ENCODE data around the gene ATRIP. TPM values are rescaled to one million over a fixed set of nuclear protein-coding genes. Genes with fewer than 3 reads are reported as not detected.

Gene ATRIP
- total and polyA plus RNA-seq, 10 of the 15 experiments (the other 5 are each of a cell fraction or from before 2014, with no cell fraction given): 1.4 to 16.0 (median 10.1) TPM

- BruUV-seq (replicated peaks): no TSS peak
- no peaks in the 10 kb centered on the region for H3K79me2 ChIP-seq (ENCODE audit: control insufficient read depth, insufficient read depth, low read length)
- DNase-seq (ENCODE audit: low read depth, low spot score) (no peak), ATAC-seq (no peak), FAIRE-seq (no peak)
- no peak overlapping the region for H3K4me2 ChIP-seq (ENCODE audit: control insufficient read depth, insufficient read depth)
- no peak overlapping the region for H2AFZ ChIP-seq (ENCODE audit: control insufficient read depth, low read depth, low read length)
- H4K20me1 ChIP-seq (ENCODE audit: control insufficient read depth, insufficient read depth): no peaks in the 10 kb centered on the region
- 87% methylated on average over 5 of the region's 5 CpGs for WGBS (ENCODE audit: insufficient coverage, insufficient replicate concordance, low lambda C conversion rate, missing lambda C conversion rate)
- RAD21 ChIA-PET (ENCODE audit: unreplicated experiment): no interaction called here
- H3K27ac ChIP-seq (ENCODE audit: control insufficient read depth, insufficient read depth): no peak overlapping the region
- CTCF ChIA-PET: interaction anchor here (1.0 to 1.2 kb wide), 2 partner anchors 29 to 66 kb away, joined by 3 to 4 read pairs; no protein-coding TSS in a partner anchor
- peaks cover 6% of the 10 kb centered on the region for H3K4me1 ChIP-seq (ENCODE audit: control insufficient read depth, insufficient read depth, low read length)
- H3K27me3 ChIP-seq (replicated peaks in 1 of 2; ENCODE audit: control insufficient read depth in 2 of 2, insufficient read depth in 2 of 2, low read length in 1 of 2): no peaks in the 10 kb centered on the region
- SMC1A ChIA-PET (ENCODE audit: uncharacterized antibody, unreplicated experiment): no interaction called here
- intact Hi-C loops (cut with micrococcal nuclease; ENCODE audit: unreplicated experiment) (no loop called here), in situ Hi-C loops (cut with MboI) (no loop called here)
- no peaks in the 10 kb centered on the region for H3K36me3 ChIP-seq (ENCODE audit: control insufficient read depth in 2 of 2, insufficient read depth in 2 of 2, low read length in 1 of 2)
- POLR2A ChIA-PET: no interaction called here
- no peaks in the 10 kb centered on the region; the same call in 2 of the 3 replicates for H3K9me3 ChIP-seq (replicated peaks; ENCODE audit: control insufficient read depth, insufficient read depth, low read length)
- no peak overlapping the region for H3K9ac ChIP-seq (ENCODE audit: control insufficient read depth, insufficient read depth, low read length)
- no peak overlapping the region for H3K4me3 ChIP-seq
- no peak for TF ChIP-seq POLR2A (IDR thresholded peaks at IDR 0.05; ENCODE audit: low read depth, low read length)
- no peak for TF ChIP-seq BCLAF1 (IDR thresholded peaks at IDR 0.05)
- TF ChIP-seq E4F1 (IDR thresholded peaks at IDR 0.05; ENCODE audit: borderline replicate concordance, partially characterized antibody): no peak
- no peak for TF ChIP-seq MYB (IDR thresholded peaks at IDR 0.05; ENCODE audit: borderline replicate concordance, low read depth, low read length)
- no peak for TF ChIP-seq ZNF24 (IDR thresholded peaks at IDR 0.05)
- TF ChIP-seq IKZF1 (conservative IDR thresholded peaks at IDR 0.05): no peak
- TF ChIP-seq ZSCAN29 (IDR thresholded peaks at IDR 0.05): no peak
- TF ChIP-seq ZNF274 (IDR thresholded peaks at IDR 0.05; ENCODE audit: insufficient read depth, insufficient read length): no peak
- TF ChIP-seq HDAC6 (IDR thresholded peaks at IDR 0.05; ENCODE audit: unreplicated experiment): no peak
- no peak for TF ChIP-seq NR2C1 (IDR thresholded peaks at IDR 0.05)
- TF ChIP-seq, protein P1, sequence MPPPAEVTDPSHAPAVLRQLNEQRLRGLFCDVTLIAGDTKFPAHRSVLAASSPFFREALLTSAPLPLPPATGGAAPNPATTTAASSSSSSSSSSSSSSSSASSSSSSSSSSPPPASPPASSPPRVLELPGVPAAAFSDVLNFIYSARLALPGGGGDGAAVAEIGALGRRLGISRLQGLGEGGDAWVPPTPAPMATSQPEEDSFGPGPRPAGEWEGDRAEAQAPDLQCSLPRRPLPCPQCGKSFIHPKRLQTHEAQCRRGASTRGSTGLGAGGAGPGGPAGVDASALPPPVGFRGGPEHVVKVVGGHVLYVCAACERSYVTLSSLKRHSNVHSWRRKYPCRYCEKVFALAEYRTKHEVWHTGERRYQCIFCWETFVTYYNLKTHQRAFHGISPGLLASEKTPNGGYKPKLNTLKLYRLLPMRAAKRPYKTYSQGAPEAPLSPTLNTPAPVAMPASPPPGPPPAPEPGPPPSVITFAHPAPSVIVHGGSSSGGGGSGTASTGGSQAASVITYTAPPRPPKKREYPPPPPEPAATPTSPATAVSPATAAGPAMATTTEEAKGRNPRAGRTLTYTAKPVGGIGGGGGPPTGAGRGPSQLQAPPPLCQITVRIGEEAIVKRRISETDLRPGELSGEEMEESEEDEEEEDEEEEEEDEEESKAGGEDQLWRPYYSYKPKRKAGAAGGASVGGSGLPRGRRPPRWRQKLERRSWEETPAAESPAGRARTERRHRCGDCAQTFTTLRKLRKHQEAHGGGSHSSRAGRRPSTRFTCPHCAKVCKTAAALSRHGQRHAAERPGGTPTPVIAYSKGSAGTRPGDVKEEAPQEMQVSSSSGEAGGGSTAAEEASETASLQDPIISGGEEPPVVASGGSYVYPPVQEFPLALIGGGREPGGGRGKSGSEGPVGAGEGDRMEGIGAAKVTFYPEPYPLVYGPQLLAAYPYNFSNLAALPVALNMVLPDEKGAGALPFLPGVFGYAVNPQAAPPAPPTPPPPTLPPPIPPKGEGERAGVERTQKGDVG (CRISPR knock-in tag; IDR thresholded peaks at IDR 0.05): no peak
- TF ChIP-seq, protein P2, sequence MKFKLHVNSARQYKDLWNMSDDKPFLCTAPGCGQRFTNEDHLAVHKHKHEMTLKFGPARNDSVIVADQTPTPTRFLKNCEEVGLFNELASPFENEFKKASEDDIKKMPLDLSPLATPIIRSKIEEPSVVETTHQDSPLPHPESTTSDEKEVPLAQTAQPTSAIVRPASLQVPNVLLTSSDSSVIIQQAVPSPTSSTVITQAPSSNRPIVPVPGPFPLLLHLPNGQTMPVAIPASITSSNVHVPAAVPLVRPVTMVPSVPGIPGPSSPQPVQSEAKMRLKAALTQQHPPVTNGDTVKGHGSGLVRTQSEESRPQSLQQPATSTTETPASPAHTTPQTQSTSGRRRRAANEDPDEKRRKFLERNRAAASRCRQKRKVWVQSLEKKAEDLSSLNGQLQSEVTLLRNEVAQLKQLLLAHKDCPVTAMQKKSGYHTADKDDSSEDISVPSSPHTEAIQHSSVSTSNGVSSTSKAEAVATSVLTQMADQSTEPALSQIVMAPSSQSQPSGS (IDR thresholded peaks at IDR 0.05; ENCODE audit: low read length): no peak
- no peak for TF ChIP-seq POLR2AphosphoS2 (IDR thresholded peaks at IDR 0.05; ENCODE audit: low read depth, low read length)
Observed at GRCh38 chr3:48502121-48502520, 55.6 kb downstream of the ATRIP start.

Measured in GM12878 (cell line).